Prostate gland (tissue), 2 donors: ENCODE measurements around the gene SPTBN5.

Experiments
- CTCF ChIP-seq, 4 experiments: fragments of 200-600 bp in 2 of 4; fragments of 450-650 bp in 2 of 4; sonication (generic) in 2 of 4; IDR thresholded peaks; 1 replicate in 3 of 4; 2 replicates in 1 of 4; pipeline ENCODE4 v1.5.1; 2016 to 2019; ENCODE audit warnings: antibody characterized with exemption in 4 of 4, mild to moderate bottlenecking in 2 of 4, moderate library complexity in 2 of 4
- POLR2A ChIP-seq: fragments of 450-650 bp; IDR thresholded peaks from one replicate; pipeline ENCODE4 v1.6.1; 2016; ENCODE audit warnings: antibody characterized with exemption, mild to moderate bottlenecking

GRCh38 chr15:41809121-41809520 is 84.7 kb downstream of the SPTBN5 start:
- no peak for TF ChIP-seq CTCF (IDR thresholded peaks at IDR 0.05)
- TF ChIP-seq POLR2A, result no peak
